Progenitor cell of endocrine pancreas (in vitro differentiated cells): ENCODE data around the gene B3GAT1. TPM values are rescaled to one million over a fixed set of nuclear protein-coding genes. Genes with fewer than 3 reads are reported as not detected.

Source experiments
- DNase-seq: peaks from one replicate; pipeline ENCODE4 v3.0.0; 2021; ENCODE audit warnings: low spot score; ENCODE audit not compliant: unreplicated experiment
- H3K27ac Mint-ChIP-seq: 2 replicates; pipeline ENCODE4 v1.8.0; 2021; ENCODE audit warnings: mild to moderate bottlenecking, moderate library complexity, mixed read lengths
- H3K27me3 Mint-ChIP-seq: 2 replicates; pipeline ENCODE4 v1.8.0; 2021; ENCODE audit warnings: mixed read lengths
- H3K36me3 Mint-ChIP-seq: 2 replicates; pipeline ENCODE4 v1.8.0; 2022; ENCODE audit warnings: mixed read lengths; ENCODE audit not compliant: insufficient read depth
- H3K4me1 Mint-ChIP-seq: 2 replicates; pipeline ENCODE4 v1.8.0; 2021; ENCODE audit warnings: low read depth, mixed read lengths
- H3K4me3 Mint-ChIP-seq: 2 replicates; pipeline ENCODE4 v1.8.0; 2021; ENCODE audit warnings: low read depth, mild to moderate bottlenecking, moderate library complexity, mixed read lengths
- H3K9me3 Mint-ChIP-seq: 2 replicates; pipeline ENCODE4 v1.8.0; 2021; ENCODE audit warnings: low read depth, mixed read lengths
- total RNA-seq: library from RNA; stranded (reverse); gene quantifications from 2 replicates; pipeline ENCODE4 v1.2.1, GENCODE V29; 2021
- TF ChIP-seq, protein P1 (sequence below): fragments of 200-600 bp; sonication (generic); IDR thresholded peaks from one replicate; pipeline ENCODE4 v1.5.0; 2021; ENCODE audit warnings: antibody characterized with exemption, mild to moderate bottlenecking; ENCODE audit not compliant: unreplicated experiment

B3GAT1 gene
- total RNA-seq, 1 donor from 2014 or later, result 5.1 TPM

DNA sequence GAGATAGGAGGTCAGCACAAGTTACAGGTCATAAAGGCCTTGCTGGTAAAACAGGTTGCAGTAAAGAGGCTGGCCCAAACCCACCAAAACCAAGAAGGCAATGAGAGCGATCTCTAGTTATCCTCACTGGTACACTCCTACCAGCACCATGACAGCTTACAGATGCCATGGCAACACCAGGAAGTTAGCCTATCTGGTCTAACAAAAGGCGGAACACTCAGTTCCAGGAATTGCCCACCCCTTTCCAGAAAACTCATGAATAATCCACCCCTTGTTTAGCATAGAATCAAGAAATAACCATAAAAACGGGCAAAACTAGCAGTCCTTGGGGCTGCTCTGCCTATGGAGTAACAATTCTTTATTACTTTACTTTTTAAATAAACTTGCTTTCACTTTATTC lies 43.5 kb upstream of the B3GAT1 start:
- TF ChIP-seq, protein P1, sequence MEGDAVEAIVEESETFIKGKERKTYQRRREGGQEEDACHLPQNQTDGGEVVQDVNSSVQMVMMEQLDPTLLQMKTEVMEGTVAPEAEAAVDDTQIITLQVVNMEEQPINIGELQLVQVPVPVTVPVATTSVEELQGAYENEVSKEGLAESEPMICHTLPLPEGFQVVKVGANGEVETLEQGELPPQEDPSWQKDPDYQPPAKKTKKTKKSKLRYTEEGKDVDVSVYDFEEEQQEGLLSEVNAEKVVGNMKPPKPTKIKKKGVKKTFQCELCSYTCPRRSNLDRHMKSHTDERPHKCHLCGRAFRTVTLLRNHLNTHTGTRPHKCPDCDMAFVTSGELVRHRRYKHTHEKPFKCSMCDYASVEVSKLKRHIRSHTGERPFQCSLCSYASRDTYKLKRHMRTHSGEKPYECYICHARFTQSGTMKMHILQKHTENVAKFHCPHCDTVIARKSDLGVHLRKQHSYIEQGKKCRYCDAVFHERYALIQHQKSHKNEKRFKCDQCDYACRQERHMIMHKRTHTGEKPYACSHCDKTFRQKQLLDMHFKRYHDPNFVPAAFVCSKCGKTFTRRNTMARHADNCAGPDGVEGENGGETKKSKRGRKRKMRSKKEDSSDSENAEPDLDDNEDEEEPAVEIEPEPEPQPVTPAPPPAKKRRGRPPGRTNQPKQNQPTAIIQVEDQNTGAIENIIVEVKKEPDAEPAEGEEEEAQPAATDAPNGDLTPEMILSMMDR, result no peak
- Mint-ChIP-seq H3K9me3 (peaks cover 3% of the 10 kb centered on the region), H3K4me1 (no peaks in the 10 kb centered on the region), H3K27ac (no peak overlapping the region), H3K36me3 (no peaks in the 10 kb centered on the region), H3K4me3 (no peak overlapping the region), H3K27me3 (peaks cover 16% of the 10 kb centered on the region)
- no peak for DNase-seq

DNA sequence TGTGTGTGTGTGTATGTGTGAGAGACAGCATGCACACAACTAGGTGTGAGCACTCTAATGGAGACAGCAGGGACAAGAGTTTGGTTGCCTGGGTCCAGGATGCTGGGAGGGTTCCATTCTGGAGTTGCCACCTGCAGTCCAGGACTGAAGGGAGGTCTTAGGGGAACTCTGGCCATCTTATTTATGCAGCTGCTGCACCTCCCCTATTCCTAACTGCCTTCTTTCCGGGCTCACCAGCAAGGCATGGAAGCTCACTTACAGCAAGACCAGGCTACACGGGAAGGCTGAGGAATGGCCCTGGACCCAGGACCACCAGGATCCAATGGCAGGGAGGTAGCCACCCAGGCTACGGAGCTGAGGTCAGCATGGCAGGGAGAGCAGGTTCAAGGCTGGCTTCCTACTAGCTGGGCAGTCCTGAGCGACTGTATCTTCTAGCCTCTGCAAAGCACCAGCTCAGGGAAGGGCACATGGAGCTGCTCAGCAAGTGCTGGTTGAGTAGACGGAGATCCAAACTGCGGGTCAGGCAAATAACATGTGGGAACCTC lies 42.2 kb upstream of the B3GAT1 start:
- no peak overlapping the region for H3K27ac Mint-ChIP-seq
- TF ChIP-seq, protein P1, result no peak
- no peaks in the 10 kb centered on the region for H3K4me1 Mint-ChIP-seq
- peaks cover 3% of the 10 kb centered on the region for H3K9me3 Mint-ChIP-seq
- H3K27me3 Mint-ChIP-seq, result peaks cover 10% of the 10 kb centered on the region
- H3K4me3 Mint-ChIP-seq, result no peak overlapping the region
- no peaks in the 10 kb centered on the region for H3K36me3 Mint-ChIP-seq
- DNase-seq, result no peak

DNA sequence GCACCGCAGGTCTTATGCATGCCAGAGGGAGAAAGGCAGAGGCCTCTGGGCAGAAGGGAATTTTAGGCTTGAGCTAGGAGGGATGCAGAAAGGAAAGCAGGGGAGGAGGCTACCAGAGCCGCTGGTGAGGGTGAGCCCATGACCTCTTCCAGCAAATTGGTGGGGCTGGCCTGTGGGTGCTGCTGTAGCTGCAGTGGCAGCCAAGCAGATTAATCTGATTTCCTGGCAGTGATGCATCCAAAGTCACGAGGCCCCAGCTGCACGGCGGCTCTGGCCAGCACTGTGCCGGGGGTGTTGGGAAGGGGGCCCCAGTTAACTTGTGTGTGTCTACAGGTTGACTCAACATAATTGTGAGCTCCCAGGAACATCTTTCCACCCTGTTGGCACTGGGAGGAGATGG lies 41.4 kb upstream of the B3GAT1 start:
- Mint-ChIP-seq H3K36me3 (no peaks in the 10 kb centered on the region), H3K9me3 (peaks cover 3% of the 10 kb centered on the region), H3K4me1 (no peaks in the 10 kb centered on the region), H3K27me3 (peaks cover 7% of the 10 kb centered on the region), H3K4me3 (no peak overlapping the region), H3K27ac (no peak overlapping the region)
- TF ChIP-seq, protein P1, result no peak
- no peak for DNase-seq

DNA sequence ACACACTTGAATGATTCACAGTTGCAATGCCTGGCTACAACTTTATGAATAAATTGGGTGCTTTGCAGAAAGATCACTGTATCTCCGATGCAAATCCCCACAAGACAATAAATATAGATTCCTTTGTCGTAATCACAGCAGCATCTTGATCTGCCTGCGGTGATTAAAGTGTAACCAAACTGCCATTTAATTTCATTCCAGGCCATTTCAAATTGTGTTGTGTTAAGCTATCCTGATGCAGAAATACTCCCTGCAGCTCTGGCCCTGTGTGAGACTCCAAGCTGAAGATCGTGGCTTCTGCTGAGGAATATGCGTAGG lies 40.8 kb upstream of the B3GAT1 start:
- Mint-ChIP-seq H3K27me3 (peaks cover 7% of the 10 kb centered on the region), H3K4me3 (no peak overlapping the region), H3K4me1 (no peaks in the 10 kb centered on the region), H3K36me3 (no peaks in the 10 kb centered on the region), H3K27ac (no peak overlapping the region), H3K9me3 (no peaks in the 10 kb centered on the region)
- no peak for DNase-seq
- TF ChIP-seq, protein P1, result no peak

DNA sequence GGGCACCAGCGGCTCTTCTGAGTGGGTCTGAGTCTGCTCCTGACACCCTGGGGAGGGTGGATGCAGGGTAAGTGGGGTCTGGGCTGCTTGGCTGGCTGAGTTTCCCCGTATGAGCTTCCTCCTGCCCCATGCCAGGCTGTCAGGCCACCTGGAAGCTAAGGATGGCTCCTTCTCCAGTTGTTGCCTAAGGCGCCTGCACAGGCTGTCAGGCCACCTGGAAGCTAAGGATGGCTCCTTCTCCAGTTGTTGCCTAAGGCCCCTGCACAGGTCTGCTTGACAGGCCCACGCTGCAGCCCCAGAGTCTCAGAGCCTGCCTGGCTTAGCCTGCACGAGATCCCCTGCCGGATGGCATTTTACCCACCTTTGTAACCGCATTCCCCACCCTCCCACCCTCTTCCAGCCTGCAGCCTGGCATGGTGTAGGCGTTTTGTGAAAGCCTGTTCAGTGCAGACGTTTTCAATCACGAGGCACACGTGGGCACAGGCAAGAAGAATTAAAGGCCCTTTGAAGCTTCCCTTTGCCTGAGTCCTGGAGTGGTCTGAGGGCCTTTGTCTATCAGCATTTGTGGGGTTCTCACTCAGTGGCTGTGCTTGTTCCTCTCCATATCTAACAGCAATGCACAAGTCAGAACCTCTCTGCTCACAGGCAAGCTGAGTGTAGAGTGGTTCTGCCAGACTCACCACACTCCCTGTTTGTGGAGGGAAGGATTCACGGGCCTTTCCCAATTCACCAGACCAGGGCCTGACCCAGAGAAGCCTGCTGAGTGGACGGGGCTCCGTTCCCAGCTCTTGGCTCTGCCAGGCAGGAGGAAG lies 40.2 kb upstream of the B3GAT1 start:
- Mint-ChIP-seq H3K4me3 (no peak overlapping the region), H3K27ac (no peak overlapping the region), H3K36me3 (no peaks in the 10 kb centered on the region), H3K9me3 (no peaks in the 10 kb centered on the region), H3K4me1 (no peaks in the 10 kb centered on the region), H3K27me3 (peaks cover 7% of the 10 kb centered on the region)
- no peak for DNase-seq
- TF ChIP-seq, protein P1, result no peak
